Smooth muscle cell (in vitro differentiated cells): ENCODE measurements around the gene SLC48A1. TPM values are rescaled to one million over a fixed set of nuclear protein-coding genes. Genes with fewer than 3 reads are reported as not detected.

Source experiments
- DNase-seq: peaks from one replicate; lab custom pipeline; 2025; ENCODE audit not compliant: unreplicated experiment; lab: John Stamatoyannopoulos, UW
- H2AFZ ChIP-seq: fragments of 200-600 bp; sonication (generic); 2 replicates; pipeline ENCODE4 v1.6.0; 2016; ENCODE audit warnings: antibody characterized with exemption, low read depth, mild to moderate bottlenecking
- H3F3A ChIP-seq: fragments of 200-600 bp; sonication (generic); 2 replicates; pipeline ENCODE4 v1.6.0; 2017; ENCODE audit warnings: antibody characterized with exemption, low read depth
- H3K27ac ChIP-seq: fragments of 200-600 bp; sonication (generic); 2 replicates; pipeline ENCODE4 v1.5.1; 2016; ENCODE audit warnings: low read depth, mild to moderate bottlenecking
- H3K27me3 ChIP-seq: fragments of 200-600 bp; sonication (generic); 2 replicates; pipeline ENCODE4 v1.6.1; 2016; ENCODE audit warnings: low read depth, mild to moderate bottlenecking
- H3K36me3 ChIP-seq: fragments of 200-600 bp; sonication (generic); 2 replicates; pipeline ENCODE4 v1.5.1; 2016; ENCODE audit warnings: low read depth
- H3K4me1 ChIP-seq: fragments of 200-600 bp; sonication (generic); 2 replicates; pipeline ENCODE4 v1.5.1; 2016; ENCODE audit warnings: low read depth
- H3K4me2 ChIP-seq: fragments of 200-600 bp; sonication (generic); 2 replicates; pipeline ENCODE4 v1.6.0; 2016; ENCODE audit warnings: mild to moderate bottlenecking
- H3K4me3 ChIP-seq: fragments of 200-600 bp; sonication (generic); 2 replicates; pipeline ENCODE4 v1.5.1; 2016; ENCODE audit warnings: mild to moderate bottlenecking
- H3K79me2 ChIP-seq: fragments of 200-600 bp; sonication (generic); 2 replicates; pipeline ENCODE4 v1.6.0; 2016; ENCODE audit warnings: low read depth, mild to moderate bottlenecking
- H3K9ac ChIP-seq: fragments of 200-600 bp; sonication (generic); 2 replicates; pipeline ENCODE4 v1.6.0; 2016; ENCODE audit warnings: low read depth
- H3K9me3 ChIP-seq: fragments of 200-600 bp; sonication (generic); replicated peaks from 2 replicates; pipeline ENCODE4 v1.5.1; 2016; ENCODE audit warnings: low read depth
- H4K20me1 ChIP-seq: fragments of 200-600 bp; sonication (generic); 2 replicates; pipeline ENCODE4 v1.6.0; 2016; ENCODE audit warnings: low read depth
- WGBS: methylation state at CpG from one replicate; pipeline ENCODE4 v1.1.7; 2016; ENCODE audit warnings: low lambda C conversion rate; 5-methylcytosine and 5-hydroxymethylcytosine counted together
- polyA plus RNA-seq: library from polyadenylated mRNA; unstranded; fragments of >200 nt; fragmentation: Nextera tagmentation; extraction: Ambion mirVana; gene quantifications from 2 replicates; pipeline ENCODE4 v1.2.1, GENCODE V29; 2016
- total RNA-seq: library from RNA; depleted of rRNA; stranded (reverse); fragments of >200 nt; gene quantifications from 2 replicates; pipeline ENCODE4 v1.2.3, GENCODE V29; 2014
- TF ChIP-seq, protein P1 (sequence below): fragments of 200-600 bp; sonication (generic); IDR thresholded peaks from 2 replicates; pipeline ENCODE4 v1.5.1; 2017; ENCODE audit warnings: borderline replicate concordance, mild to moderate bottlenecking, antibody characterized with exemption; ENCODE audit not compliant: insufficient read depth, poor library complexity, severe bottlenecking

Gene SLC48A1
- total and polyA plus RNA-seq, 2 experiments from 2014 or later: 6.2 to 11.4 TPM

DNA sequence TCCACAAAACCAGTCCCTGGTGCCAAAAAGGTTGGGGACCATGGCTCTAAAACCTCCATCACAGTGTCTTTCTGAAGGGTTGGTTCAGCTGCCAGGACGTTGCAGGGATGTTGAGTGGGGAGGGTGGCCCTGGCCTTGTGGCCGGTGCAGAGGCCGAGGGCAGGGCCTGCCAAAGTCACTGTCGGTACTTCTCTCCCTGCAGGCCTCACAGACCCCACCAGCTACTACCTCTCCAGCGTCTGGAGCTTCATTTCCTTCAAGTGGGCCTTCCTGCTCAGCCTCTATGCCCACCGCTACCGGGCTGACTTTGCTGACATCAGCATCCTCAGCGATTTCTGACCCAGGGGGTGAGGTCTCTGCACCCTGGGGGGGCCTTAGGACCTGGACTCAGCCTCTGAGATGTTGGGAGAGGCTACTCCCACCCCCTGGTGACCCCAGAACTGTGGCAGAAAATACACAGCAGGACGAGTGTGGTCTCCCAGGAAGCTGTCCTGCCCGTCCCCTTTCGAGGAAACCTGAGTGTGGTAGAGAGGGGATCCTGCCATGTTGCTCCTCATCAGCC lies 7.0 kb downstream of the SLC48A1 start:
- Histone ChIP-seq H3K79me2 (no peaks in the 10 kb centered on the region), H3K36me3 (no peaks in the 10 kb centered on the region), H3K27me3 (no peaks in the 10 kb centered on the region), H3F3A (no peaks in the 10 kb centered on the region), H3K4me2 (no peak overlapping the region), H3K4me1 (peaks cover 3% of the 10 kb centered on the region), H2AFZ (no peak overlapping the region), H4K20me1 (no peaks in the 10 kb centered on the region), H3K9me3 (no peaks in the 10 kb centered on the region), H3K9ac (no peak overlapping the region), H3K27ac (no peak overlapping the region), H3K4me3 (no peak overlapping the region)
- TF ChIP-seq, protein P1, sequence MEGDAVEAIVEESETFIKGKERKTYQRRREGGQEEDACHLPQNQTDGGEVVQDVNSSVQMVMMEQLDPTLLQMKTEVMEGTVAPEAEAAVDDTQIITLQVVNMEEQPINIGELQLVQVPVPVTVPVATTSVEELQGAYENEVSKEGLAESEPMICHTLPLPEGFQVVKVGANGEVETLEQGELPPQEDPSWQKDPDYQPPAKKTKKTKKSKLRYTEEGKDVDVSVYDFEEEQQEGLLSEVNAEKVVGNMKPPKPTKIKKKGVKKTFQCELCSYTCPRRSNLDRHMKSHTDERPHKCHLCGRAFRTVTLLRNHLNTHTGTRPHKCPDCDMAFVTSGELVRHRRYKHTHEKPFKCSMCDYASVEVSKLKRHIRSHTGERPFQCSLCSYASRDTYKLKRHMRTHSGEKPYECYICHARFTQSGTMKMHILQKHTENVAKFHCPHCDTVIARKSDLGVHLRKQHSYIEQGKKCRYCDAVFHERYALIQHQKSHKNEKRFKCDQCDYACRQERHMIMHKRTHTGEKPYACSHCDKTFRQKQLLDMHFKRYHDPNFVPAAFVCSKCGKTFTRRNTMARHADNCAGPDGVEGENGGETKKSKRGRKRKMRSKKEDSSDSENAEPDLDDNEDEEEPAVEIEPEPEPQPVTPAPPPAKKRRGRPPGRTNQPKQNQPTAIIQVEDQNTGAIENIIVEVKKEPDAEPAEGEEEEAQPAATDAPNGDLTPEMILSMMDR: no peak
- WGBS: 72% methylated on average over 11 of the region's 11 CpGs
- no peak for DNase-seq

DNA sequence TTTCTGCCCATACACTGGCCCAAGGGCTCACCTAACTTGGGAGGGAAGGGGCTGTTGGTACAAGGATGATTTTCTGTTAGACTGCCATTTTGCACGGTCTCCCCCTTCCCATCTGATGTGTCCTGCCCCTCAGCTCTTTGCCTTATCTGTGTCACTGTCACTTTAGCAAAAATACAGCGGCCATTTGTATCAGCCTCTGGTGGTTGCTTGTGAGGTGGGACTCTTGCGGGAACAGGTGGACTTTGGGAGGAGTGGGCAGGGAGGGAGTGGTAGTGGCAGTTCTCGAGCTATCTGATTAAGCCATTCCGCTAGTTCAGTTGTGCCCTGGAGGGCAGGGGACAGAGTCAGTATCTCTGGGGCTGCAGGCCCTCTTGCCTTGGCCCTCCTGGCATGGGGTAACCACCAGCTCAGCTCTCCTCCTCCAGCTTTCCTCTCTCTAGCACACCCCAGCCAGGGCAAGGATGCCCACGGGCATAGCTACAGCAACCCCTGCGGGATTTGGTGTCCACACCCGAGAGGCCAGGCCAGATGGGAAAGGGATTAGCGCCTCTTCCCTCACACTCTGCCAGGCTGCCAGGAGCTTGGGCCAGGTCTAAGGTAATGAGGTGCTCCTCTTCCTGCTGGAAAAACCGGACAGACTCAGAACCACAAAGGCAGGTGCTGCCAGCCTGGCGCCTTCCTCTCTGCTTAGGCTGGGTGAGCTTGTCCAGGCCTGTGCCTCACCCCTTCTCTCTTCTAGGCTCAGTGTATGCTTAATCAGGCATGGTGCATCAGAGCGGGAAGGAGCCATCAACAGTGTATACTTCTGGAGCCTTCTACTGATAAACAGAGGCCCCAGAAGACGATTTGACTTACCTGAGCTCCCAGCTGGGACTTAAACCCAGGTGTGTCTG lies 8.7 kb downstream of the SLC48A1 start:
- TF ChIP-seq, protein P1: no peak
- no peaks in the 10 kb centered on the region for H3K79me2 ChIP-seq
- no peak overlapping the region for H3K9ac ChIP-seq
- H3K4me1 ChIP-seq: peaks cover 3% of the 10 kb centered on the region
- H3K27me3 ChIP-seq: no peaks in the 10 kb centered on the region
- H3K27ac ChIP-seq: no peak overlapping the region
- no peaks in the 10 kb centered on the region for H3K9me3 ChIP-seq
- WGBS: 89% methylated on average over 13 of the region's 13 CpGs
- no peaks in the 10 kb centered on the region for H3K36me3 ChIP-seq
- H3K4me2 ChIP-seq: no peak overlapping the region
- no peak overlapping the region for H2AFZ ChIP-seq
- DNase-seq: no peak
- no peaks in the 10 kb centered on the region for H4K20me1 ChIP-seq
- H3F3A ChIP-seq: no peaks in the 10 kb centered on the region
- H3K4me3 ChIP-seq: no peak overlapping the region

DNA sequence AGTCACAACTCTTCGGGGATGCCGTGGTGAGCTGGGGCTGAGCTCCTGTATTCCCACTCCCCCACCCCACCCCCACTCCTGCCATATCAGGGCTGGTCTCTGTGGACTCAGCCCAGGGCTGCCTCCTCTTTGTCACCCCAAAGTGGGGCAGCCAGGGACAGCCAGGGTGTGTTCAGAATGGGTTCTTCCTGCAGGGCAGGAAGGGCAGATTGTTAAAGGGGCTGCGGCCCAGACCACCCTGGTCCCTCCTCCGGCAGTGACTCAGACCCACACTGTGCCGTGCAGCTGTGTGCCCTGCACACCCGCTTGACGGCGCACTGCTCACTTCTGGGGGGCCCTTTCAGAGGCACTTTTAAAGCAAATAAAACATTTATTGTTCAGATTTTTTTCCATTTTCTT lies 9.3 kb downstream of the SLC48A1 start:
- no peaks in the 10 kb centered on the region for H3K79me2 ChIP-seq
- H3K9me3 ChIP-seq: no peaks in the 10 kb centered on the region
- no peak overlapping the region for H3K4me3 ChIP-seq
- H3K4me2 ChIP-seq: no peak overlapping the region
- H3F3A ChIP-seq: no peaks in the 10 kb centered on the region
- H3K4me1 ChIP-seq: peaks cover 3% of the 10 kb centered on the region
- no peak for DNase-seq
- TF ChIP-seq, protein P1: no peak
- WGBS: 80% methylated on average over 8 of the region's 8 CpGs
- no peak overlapping the region for H2AFZ ChIP-seq
- no peak overlapping the region for H3K9ac ChIP-seq
- H3K36me3 ChIP-seq: peaks cover 4% of the 10 kb centered on the region
- no peaks in the 10 kb centered on the region for H3K27me3 ChIP-seq
- H4K20me1 ChIP-seq: no peaks in the 10 kb centered on the region
- H3K27ac ChIP-seq: no peak overlapping the region
